ENCODE data around the gene ARG2. TPM values are rescaled to one million over a fixed set of nuclear protein-coding genes. Genes with fewer than 3 reads are reported as not detected.

Gene ARG2
- polyA plus RNA-seq, 1 donor from 2014 or later = 204 TPM

GRCh38 chr14:67650151-67650550 lies 30.4 kb downstream of the ARG2 start:
- no peak overlapping the region for H3K4me2 ChIP-seq (ENCODE audit: low read length)
- no peaks in the 10 kb centered on the region for H3F3A ChIP-seq (ENCODE audit: insufficient read depth, low read length, poor library complexity, severe bottlenecking)
- TF ChIP-seq MXI1 (conservative IDR thresholded peaks at IDR 0.05; ENCODE audit: poor library complexity, severe bottlenecking) (no peak), SMC3 (conservative IDR thresholded peaks at IDR 0.05; ENCODE audit: poor library complexity) (no peak)
- no peak overlapping the region for H2AFZ ChIP-seq (ENCODE audit: low read depth, low read length)
- H3K36me3 ChIP-seq (ENCODE audit: insufficient read depth, low read length) = peaks cover 22% of the 10 kb centered on the region
- no peaks in the 10 kb centered on the region for H3K9me2 ChIP-seq (ENCODE audit: insufficient read depth, low read length)
- no peaks in the 10 kb centered on the region for H4K20me1 ChIP-seq (ENCODE audit: insufficient read depth)
- no peak overlapping the region for H3K9ac ChIP-seq (ENCODE audit: low read length)
- no peak overlapping the region for H3K27ac ChIP-seq (ENCODE audit: low read length)
- no peaks in the 10 kb centered on the region for H3K79me2 ChIP-seq (replicated peaks; ENCODE audit: insufficient read depth, low read length)
- no peak overlapping the region for H3K4me3 ChIP-seq (ENCODE audit: low read length)
- H3K27me3 ChIP-seq (ENCODE audit: insufficient read depth, low read depth, low read length) = no peaks in the 10 kb centered on the region
- no peaks in the 10 kb centered on the region for H3K9me3 ChIP-seq (ENCODE audit: low read length)

GRCh38 chr14:67650694-67651093 lies 31.0 kb downstream of the ARG2 start:
- no peaks in the 10 kb centered on the region for H3K79me2 ChIP-seq (replicated peaks; ENCODE audit: insufficient read depth, low read length)
- no peak overlapping the region for H3K9ac ChIP-seq (ENCODE audit: low read length)
- TF ChIP-seq EP300 (conservative IDR thresholded peaks at IDR 0.05; ENCODE audit: poor library complexity, severe bottlenecking) (no peak), REST (IDR thresholded peaks at IDR 0.05; ENCODE audit: borderline replicate concordance) (no peak), SMC3 (conservative IDR thresholded peaks at IDR 0.05; ENCODE audit: poor library complexity) (no peak), CTCF (IDR thresholded peaks at IDR 0.05; ENCODE audit: poor library complexity, severe bottlenecking) (no peak), RAD21 (conservative IDR thresholded peaks at IDR 0.05) (no peak), POLR2AphosphoS5 (IDR thresholded peaks at IDR 0.05) (no peak), MXI1 (conservative IDR thresholded peaks at IDR 0.05; ENCODE audit: poor library complexity, severe bottlenecking) (no peak), TAF1 (IDR thresholded peaks at IDR 0.05; ENCODE audit: low read depth) (no peak), EZH2 (IDR thresholded peaks at IDR 0.05; ENCODE audit: borderline replicate concordance, insufficient read depth, low read length, poor library complexity, severe bottlenecking) (no peak)
- H3F3A ChIP-seq (ENCODE audit: insufficient read depth, low read length, poor library complexity, severe bottlenecking) = no peaks in the 10 kb centered on the region
- H3K27ac ChIP-seq (ENCODE audit: low read length) = no peak overlapping the region
- no peaks in the 10 kb centered on the region for H4K20me1 ChIP-seq (ENCODE audit: insufficient read depth)
- H3K4me3 ChIP-seq (ENCODE audit: low read length) = no peak overlapping the region
- no peak overlapping the region for H2AFZ ChIP-seq (ENCODE audit: low read depth, low read length)
- H3K9me2 ChIP-seq (ENCODE audit: insufficient read depth, low read length) = no peaks in the 10 kb centered on the region
- no peaks in the 10 kb centered on the region for H3K9me3 ChIP-seq (ENCODE audit: low read length)
- no peak overlapping the region for H3K4me2 ChIP-seq (ENCODE audit: low read length)
- peaks cover 22% of the 10 kb centered on the region for H3K36me3 ChIP-seq (ENCODE audit: insufficient read depth, low read length)
- no peaks in the 10 kb centered on the region for H3K27me3 ChIP-seq (ENCODE audit: insufficient read depth, low read depth, low read length)

GRCh38 chr14:67652189-67652588 lies 32.5 kb downstream of the ARG2 start:
- Histone ChIP-seq H3K79me2 (replicated peaks; ENCODE audit: insufficient read depth, low read length) (no peaks in the 10 kb centered on the region), H2AFZ (ENCODE audit: low read depth, low read length) (no peak overlapping the region), H3K4me3 (ENCODE audit: low read length) (no peak overlapping the region)

More at GRCh38 chr14:67652189-67652588, 32.5 kb downstream of the ARG2 start:
- H3K27me3 ChIP-seq (ENCODE audit: insufficient read depth, low read depth, low read length) = no peaks in the 10 kb centered on the region
- no peak overlapping the region for H3K9ac ChIP-seq (ENCODE audit: low read length)
- H3K27ac ChIP-seq (ENCODE audit: low read length) = no peak overlapping the region
- no peaks in the 10 kb centered on the region for H3K9me2 ChIP-seq (ENCODE audit: insufficient read depth, low read length)
- TF ChIP-seq EZH2 (IDR thresholded peaks at IDR 0.05; ENCODE audit: borderline replicate concordance, insufficient read depth, low read length, poor library complexity, severe bottlenecking) = no peak
- no peak for TF ChIP-seq TAF1 (IDR thresholded peaks at IDR 0.05; ENCODE audit: low read depth)
- TF ChIP-seq RAD21 (conservative IDR thresholded peaks at IDR 0.05) = no peak
- TF ChIP-seq CTCF (IDR thresholded peaks at IDR 0.05; ENCODE audit: poor library complexity, severe bottlenecking) = no peak
- TF ChIP-seq REST (IDR thresholded peaks at IDR 0.05; ENCODE audit: borderline replicate concordance) = no peak
- TF ChIP-seq POLR2AphosphoS5 (IDR thresholded peaks at IDR 0.05) = no peak
- no peak for TF ChIP-seq MXI1 (conservative IDR thresholded peaks at IDR 0.05; ENCODE audit: poor library complexity, severe bottlenecking)
- TF ChIP-seq SMC3 (conservative IDR thresholded peaks at IDR 0.05; ENCODE audit: poor library complexity) = no peak
- no peak for TF ChIP-seq EP300 (conservative IDR thresholded peaks at IDR 0.05; ENCODE audit: poor library complexity, severe bottlenecking)
- H3K36me3 ChIP-seq (ENCODE audit: insufficient read depth, low read length) = peaks cover 19% of the 10 kb centered on the region
- no peaks in the 10 kb centered on the region for H3K9me3 ChIP-seq (ENCODE audit: low read length)
- no peak overlapping the region for H3K4me2 ChIP-seq (ENCODE audit: low read length)
- no peaks in the 10 kb centered on the region for H3F3A ChIP-seq (ENCODE audit: insufficient read depth, low read length, poor library complexity, severe bottlenecking)
- no peaks in the 10 kb centered on the region for H4K20me1 ChIP-seq (ENCODE audit: insufficient read depth)

Measured in neural cell (in vitro differentiated cells).